ENCODE results near the gene WDR64.
"Not testable (repeated sequence)": the region's sequence is repeated elsewhere in the genome, so short reads cannot be mapped to it uniquely, and the experiment has no call there.

Gene WDR64

GRCh38 chr1:241744591-241744990 lies 92.5 kb downstream of the WDR64 start:
- DNase-seq = no peak

GRCh38 chr1:241747992-241748391 lies 95.9 kb downstream of the WDR64 start:
- DNase-seq = no peak

- no peak for DNase-seq
Observed at GRCh38 chr1:241749041-241749944, 97.2 kb downstream of the WDR64 start.

DNA sequence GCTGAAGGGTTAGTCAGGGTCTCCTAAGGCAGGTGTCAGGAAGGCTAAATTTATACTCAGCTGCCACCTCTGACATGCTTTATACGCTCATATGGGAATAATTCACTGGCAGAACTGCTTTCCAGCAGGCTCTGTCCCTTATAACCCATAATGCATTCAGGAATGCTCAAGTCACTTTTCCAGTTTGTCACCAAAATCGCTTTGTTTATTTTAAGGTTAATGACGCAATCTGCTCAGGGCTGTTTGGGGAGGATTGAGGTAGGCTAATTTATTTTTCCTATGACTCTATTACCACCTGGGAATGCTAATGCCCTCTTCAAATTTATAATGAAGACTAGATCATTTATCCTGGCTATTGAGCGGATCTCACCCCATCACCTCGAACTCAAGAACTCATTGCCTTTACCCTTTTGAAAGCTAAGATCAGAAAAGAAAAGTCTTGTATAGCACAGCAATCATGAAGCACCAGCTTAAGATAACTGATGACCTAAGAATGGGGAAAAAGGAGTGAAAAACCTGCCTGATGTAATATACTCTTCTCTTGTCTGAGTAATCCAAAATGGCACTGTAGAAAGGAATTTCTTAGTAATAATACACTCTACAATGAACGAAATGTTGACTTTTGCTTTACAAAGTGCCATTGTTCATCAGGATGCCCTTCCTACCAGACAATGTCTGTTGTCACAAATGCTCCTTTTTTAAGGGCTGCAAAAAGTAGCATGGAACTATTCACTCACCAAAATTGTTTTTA lies 98.0 kb downstream of the WDR64 start:
- no peak for DNase-seq

DNA sequence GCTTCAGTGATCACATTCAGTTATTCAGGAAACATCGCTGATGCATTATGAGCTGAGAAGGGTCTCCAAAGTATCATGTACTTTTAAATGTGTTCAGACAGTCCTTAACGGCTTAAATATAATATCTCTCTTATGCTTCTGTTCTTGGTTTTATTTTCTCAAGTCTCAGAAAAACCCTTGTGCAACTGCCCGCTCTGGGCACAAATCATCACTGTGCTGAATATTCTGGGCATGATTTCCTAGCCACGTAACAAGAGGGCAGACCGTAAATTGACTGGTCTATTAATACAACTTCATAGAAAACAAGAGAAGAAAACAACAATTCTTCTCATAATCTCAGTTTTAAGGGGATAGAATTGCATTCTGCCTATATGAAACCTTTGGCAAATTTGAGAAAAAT lies 99.4 kb downstream of the WDR64 start:
- no peak for DNase-seq

DNA sequence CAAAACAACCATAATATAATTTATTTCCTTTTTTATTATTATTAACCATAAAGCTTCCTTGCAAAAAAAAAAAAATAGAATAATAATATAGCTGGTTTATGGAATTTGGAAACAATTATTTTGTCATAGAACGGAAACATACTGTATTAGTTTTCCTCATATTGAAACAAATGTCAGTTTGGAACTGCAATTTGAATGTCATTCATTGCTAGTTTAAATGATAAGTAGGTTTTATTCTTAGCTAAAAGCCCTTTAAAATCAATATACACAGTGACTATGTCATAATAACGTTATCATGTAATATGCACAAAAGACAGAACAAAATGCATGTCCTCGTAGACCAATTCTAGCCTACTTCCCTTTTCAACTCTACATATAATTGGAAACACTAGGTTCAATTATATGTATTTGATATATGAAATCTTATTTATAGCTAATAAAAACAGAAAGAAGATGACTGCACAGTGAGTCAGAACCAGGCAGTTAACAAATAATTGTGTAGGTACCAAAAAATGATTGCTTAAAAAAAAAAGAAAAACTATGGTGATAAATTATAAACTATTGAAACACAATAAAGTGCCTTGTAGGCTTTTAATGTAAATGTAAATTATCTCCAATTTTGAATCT lies 110.7 kb downstream of the WDR64 start:
- no peak for DNase-seq

- no peak for DNase-seq
Observed at GRCh38 chr1:241765390-241765789, 113.3 kb downstream of the WDR64 start.

DNA sequence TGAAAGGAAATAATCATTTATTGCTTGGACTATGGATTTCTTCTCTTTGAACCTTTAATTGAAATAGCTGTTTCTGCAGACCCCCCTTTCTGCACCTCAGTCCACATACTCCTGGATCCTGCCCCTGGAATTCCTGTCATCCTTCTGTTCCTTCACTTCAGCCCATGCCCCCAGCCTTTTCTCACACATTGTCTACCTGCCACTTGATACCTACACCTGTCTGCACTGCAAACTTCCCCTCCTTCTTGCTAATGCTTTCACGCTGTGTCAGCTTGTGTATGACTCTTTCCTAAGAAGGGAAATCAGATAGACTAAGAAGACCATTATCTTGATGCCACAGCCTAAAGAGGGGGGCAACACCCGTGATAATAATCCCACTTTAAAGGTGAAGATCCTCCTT lies 115.7 kb downstream of the WDR64 start:
- no peak for DNase-seq

- no peak for DNase-seq
Observed at GRCh38 chr1:241770115-241770514, 118.0 kb downstream of the WDR64 start.

DNA sequence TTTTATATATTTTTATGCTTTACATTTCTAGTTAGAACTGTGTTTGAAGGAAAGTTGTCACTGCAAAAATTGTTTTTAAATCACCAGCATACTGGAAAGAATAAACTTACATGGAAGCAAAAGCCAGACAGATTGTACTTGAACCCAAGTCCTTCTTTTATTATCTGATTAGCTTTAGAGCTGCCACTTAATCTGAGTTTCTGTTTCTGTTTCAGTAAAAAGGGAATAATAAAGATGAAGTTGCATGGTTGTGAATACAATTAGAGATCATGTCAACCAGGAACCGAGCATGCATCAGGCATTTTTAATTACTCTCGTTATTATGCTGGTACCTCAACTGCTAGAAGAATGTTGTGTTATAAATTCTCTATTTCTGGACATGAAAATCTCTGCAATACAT lies 119.0 kb downstream of the WDR64 start:
- no peak for DNase-seq

DNA sequence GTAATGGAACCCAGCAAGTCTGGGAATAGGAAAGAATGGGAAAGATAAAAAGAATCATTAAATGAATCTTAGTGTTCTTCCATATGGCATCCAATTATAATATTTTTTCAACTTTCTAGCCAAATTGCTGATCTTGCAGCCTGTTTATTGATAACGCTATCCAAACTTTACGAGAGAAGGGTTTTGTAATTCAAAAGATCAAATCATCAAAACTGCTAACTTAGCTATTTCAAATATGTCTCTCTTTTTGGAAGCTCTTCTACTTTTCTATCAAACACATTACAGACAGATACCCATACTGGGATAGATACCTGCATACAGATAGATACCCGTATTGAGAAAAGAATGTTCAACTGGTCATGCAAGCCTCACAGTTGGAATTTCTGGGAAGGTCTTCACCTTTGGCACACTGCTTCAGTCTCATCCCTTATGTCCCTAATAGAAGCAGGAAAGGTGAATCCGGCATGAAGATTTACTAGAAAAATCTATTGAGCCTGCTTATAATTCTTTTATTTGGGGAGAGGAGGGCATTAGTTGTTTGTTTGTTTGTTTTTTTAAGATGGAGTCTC lies 120.9 kb downstream of the WDR64 start:
- DNase-seq = no peak

- DNase-seq = no peak
Observed at GRCh38 chr1:241773991-241774390, 121.9 kb downstream of the WDR64 start.

DNA sequence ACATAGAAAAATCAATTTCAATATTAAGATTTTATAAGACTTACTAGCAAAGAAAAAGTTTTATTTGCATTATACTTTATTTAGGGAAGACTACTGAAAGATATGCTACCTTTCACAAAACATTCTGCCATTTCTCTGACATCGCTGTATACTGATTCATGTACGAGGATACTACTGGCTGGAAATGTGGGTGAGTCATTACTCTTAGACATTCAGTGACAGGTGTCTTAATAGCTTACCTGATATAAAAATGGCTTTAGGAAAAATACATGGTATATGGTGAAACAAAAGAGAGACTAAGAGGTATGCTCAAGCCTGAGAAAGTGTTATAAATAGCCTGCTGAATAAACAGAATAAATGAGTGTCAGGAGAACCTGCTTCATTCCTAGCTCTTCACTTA lies 122.9 kb downstream of the WDR64 start:
- DNase-seq = no peak

DNA sequence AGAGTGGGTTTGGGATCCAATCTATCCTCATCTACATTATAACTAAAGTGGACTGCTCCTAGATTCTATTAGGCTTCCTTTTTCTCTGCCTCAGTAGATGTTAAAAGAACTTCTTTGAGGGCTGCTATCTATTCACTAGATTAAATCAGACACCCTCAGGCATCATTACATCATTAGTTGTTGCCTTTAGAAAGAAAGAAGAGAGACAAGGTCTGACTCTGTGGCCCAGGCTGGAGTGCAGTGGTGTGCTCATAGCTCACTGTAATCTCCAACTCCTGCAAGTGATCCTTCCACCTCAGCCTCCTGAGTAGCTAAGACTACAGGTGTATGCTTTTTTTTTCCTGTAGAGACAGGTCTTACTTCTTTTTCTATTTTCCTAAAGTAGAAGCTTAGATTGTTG lies 124.8 kb downstream of the WDR64 start:
- DNase-seq = no peak

GRCh38 chr1:241778117-241778516 lies 126.0 kb downstream of the WDR64 start:
- no peak for DNase-seq

- no peak for DNase-seq
Observed at GRCh38 chr1:241779897-241780296, 127.8 kb downstream of the WDR64 start.

DNA sequence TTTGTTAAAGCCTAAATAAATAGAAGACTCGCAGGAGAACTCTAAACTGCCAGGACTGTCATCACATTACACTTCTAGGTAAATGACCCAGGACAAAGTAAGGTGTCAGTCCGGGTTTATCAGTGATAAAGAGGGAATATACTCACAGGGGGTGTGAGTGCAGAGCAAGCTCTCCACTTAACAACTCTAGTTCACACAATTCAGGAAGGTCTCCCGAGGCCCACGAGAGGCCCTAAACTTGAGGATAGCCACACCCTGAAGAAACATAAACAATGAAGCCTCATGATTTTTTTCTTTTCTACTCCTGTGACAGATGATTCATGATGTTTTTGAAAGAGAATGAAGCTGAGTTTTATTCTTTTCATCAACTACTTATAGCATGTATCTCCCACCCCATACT lies 130.3 kb downstream of the WDR64 start:
- no peak for DNase-seq

GRCh38 chr1:241787691-241788090 lies 135.6 kb downstream of the WDR64 start:
- no peak for DNase-seq

DNA sequence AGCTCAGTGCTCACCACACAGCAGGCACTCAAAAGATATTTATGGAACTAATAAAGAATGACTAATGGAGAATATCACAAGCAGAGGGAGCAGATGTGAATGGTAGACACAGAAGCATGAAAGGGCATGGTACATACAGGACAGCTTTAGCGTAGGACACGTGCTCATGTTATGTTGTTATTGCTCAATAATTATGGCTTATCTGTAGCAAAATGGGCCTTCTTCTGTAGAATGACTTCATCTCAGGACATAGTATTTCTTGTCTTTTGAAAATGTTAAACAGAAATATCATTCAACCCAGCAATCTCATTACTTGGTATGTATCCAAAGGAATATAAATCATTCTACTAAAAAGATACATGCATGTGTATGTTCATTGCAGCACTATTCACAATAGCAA lies 137.0 kb downstream of the WDR64 start:
- DNase-seq = no peak

GRCh38 chr1:241799416-241799815 lies 147.3 kb downstream of the WDR64 start:
- DNase-seq = no peak

GRCh38 chr1:241800640-241801039 lies 148.6 kb downstream of the WDR64 start:
- no peak for DNase-seq

DNA sequence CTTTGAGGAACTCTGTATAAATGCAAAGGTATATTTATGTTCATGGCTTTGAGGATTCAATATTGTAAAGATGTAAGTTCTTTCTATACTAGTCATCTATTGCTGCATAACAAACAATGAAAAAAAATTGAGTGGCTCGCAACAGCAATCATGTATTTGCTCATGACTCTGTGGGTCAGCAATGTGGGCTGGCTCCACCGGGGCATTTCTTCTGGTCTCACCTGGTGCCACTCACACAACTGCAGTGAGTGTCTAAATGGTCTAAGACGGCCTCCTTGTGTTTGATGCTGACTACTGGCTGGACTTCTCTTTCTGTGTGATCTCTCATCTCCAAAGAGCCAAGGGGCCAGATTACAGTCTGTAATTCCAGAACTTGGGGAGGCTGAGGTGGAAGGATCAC lies 150.8 kb downstream of the WDR64 start:
- DNase-seq = no peak

DNA sequence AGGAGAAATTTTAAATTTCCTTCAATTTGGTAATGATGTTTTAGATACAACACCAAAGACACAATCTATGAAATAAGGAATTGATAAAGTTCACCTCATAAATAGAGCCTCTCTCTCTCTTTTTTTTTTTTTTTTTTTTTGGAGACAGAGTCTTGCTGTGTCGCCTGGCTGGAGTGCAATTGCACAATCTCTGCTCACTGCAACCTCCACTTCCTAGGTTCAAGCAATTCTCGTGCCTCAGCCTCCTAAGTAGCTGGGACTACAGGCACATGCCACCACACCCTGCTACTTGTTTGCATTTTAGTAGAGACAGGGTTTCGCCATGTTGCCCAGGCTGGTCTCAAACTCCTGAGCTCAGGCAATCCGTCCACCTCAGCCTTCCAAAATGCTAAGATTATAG lies 152.6 kb downstream of the WDR64 start:
- not testable (repeated sequence) for DNase-seq

Measured in activated gamma-delta T cell (primary cell).